ENCODE measurements around the gene DNAJB9. TPM values are rescaled to one million over a fixed set of nuclear protein-coding genes. Genes with fewer than 3 reads are reported as not detected.

Gene DNAJB9
- total RNA-seq, 1 experiment from 2014 or later, result 17.4 TPM

DNA sequence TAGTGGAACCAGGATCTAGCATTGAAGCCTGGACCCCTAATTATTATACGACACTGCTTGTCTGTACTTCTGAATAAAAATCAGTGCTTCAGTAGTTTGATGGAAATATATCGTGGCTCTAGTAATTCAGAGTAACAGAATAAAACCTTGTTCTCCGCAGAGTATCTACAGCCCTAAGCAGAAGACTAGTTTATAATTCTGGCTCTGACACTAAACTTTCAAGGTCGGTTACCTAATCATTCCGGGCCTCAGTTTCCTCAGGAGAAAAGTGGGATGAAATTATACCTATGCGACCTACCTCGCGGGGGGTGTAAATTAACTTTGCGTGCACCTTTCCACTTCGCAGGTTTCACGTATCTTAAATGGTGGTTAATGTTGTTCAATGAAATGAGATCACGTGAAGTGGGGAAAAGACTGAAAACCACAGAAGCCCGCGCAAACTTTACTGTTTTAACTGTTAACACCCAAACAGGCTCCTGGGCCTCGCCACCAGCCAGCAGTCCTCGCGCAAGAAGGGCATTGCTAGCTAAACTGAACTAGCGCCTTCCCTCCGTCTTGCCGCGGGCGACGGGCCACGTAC, 783 bp upstream of the DNAJB9 start:
- no peak for DNase-seq (ENCODE audit: low spot score)

GRCh38 chr7:108570146-108570755, 577 bp downstream of the DNAJB9 start:
- peak; percentile 32 for DNase-seq (ENCODE audit: low spot score)

GRCh38 chr7:108572480-108572879, 2.8 kb downstream of the DNAJB9 start:
- no peak for DNase-seq (ENCODE audit: low spot score)

GRCh38 chr7:108575156-108575555, 5.5 kb downstream of the DNAJB9 start:
- no peak for DNase-seq (ENCODE audit: low spot score)

DNA sequence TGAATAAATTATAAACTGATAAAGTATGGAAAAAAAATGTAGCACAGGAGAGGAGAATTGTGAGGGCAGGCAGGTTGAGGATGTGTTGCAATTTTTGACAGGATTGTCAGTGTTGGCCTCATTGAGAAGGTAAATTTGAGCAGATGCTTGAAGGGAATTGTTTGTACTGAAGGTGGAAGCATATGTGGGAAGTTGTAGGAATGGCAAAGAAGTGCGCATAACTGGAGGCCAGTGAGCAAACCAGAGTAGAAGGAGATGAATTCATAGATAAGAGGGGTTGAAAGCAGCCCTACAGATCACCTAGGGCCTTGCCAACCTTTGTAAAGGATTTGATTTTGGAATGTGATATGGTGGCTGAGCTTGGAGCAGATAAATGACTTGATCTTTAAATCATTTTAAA, 6.4 kb downstream of the DNAJB9 start:
- no peak for DNase-seq (ENCODE audit: low spot score)

GRCh38 chr7:108578937-108579336, 9.3 kb downstream of the DNAJB9 start:
- DNase-seq (ENCODE audit: low spot score), result no peak

GRCh38 chr7:108580298-108580697, 10.6 kb downstream of the DNAJB9 start:
- DNase-seq (ENCODE audit: low spot score), result no peak

- no peak for DNase-seq (ENCODE audit: low spot score)
These were observed 12.2 kb downstream of the DNAJB9 start for GRCh38 chr7:108581655-108582491.

- no peak for DNase-seq (ENCODE audit: low spot score)
These were observed 14.5 kb downstream of the DNAJB9 start for GRCh38 chr7:108584211-108584610.

- DNase-seq (ENCODE audit: low spot score), result no peak
These were observed 16.2 kb downstream of the DNAJB9 start for GRCh38 chr7:108585843-108586242.

- no peak for DNase-seq (ENCODE audit: low spot score)
These were observed 16.6 kb downstream of the DNAJB9 start for GRCh38 chr7:108586274-108586710.

- no peak for DNase-seq (ENCODE audit: low spot score)
These were observed 19.5 kb downstream of the DNAJB9 start for GRCh38 chr7:108589199-108589598.

DNA sequence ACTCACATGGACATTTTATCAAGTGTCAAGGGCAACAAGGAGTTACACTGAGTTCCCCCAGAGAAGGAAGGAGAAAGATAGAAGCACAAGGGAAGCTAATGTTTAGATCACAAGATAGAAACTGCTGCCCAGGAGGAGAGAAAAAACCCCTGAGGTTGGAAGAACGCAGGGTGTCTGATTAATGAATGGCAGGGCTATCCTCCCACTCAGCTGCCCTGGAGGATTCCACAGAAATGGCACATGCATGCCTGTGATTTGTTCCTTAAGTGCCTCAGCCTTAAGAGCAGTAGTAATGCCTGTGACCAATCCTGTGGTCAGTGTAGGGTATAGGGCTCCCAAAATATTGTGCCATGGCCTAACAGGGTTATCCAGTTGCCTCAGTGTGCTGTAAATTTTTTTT, 20.2 kb downstream of the DNAJB9 start:
- no peak for DNase-seq (ENCODE audit: low spot score)

GRCh38 chr7:108590606-108591005, 20.9 kb downstream of the DNAJB9 start:
- DNase-seq (ENCODE audit: low spot score), result no peak

DNA sequence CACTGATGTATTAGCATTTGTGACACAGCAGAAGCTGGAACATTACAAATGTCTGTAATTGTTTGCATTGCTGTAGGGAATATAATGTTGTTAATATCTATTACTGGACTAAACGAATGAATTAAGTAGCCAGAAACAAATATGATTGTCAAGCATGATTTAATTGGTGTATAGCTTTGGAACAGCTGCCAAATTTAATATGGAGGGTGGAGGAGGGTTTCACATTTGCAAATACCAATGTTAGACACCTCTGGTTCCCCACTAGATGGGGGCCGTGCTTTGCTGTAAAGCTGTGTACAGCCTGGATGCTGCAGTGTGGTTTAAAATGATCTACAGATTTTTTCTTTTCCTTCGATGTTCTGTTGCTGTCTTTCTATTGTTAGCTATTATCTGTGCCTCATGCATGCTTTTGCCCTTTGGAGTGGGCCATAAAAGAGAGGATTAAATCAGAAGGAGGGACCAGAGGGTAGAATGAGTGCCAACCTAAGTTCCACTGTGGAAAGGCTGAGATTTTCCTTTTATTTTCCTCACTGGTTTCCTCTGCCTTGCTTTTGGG, 23.1 kb downstream of the DNAJB9 start:
- peak; percentile 27 for DNase-seq (ENCODE audit: low spot score)

DNA sequence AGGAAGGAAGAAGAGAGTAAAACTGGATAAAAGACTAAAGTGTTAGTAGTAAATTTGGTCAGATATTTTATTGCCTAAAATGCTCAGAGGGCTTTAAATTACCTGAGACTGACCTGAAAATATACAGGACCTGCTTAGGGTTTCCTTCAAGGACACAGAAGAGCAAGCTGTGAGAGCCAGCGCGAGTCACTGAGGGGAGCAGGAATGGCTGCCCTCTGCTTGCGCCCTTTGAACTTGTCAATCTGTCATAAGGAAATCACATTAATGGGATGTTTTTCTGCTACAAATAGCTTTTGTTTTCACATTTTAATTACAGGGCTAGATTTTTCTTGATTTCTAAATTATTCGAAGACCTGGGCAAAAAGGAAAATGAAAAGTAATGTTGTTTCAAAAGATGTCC, 26.9 kb downstream of the DNAJB9 start:
- no peak for DNase-seq (ENCODE audit: low spot score)

GRCh38 chr7:108598153-108598552, 28.5 kb downstream of the DNAJB9 start:
- no peak for DNase-seq (ENCODE audit: low spot score)

GRCh38 chr7:108598914-108599580, 29.4 kb downstream of the DNAJB9 start:
- no peak for DNase-seq (ENCODE audit: low spot score)

DNA sequence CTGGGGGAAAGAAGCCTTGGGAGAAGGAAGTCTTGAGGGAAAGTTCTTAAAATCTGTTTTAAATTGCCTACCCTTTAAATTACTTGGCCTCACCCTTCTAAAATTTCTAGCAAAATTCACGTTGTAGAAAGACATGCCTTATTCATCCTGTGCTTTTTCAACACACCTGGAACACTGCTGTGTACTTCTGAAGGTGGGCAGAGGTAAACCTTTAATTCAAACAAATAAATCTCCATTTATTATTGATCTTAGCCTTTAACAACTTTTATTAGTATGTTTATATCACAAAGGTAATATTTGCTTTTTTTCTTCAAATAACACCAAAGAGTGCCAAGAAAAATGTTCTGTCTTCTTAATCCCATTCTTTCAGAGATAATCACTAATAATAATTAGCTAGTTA, 30.7 kb downstream of the DNAJB9 start:
- DNase-seq (ENCODE audit: low spot score), result no peak

- no peak for DNase-seq (ENCODE audit: low spot score)
These were observed 34.1 kb downstream of the DNAJB9 start for GRCh38 chr7:108603656-108604306.

- DNase-seq (ENCODE audit: low spot score), result no peak
These were observed 34.8 kb downstream of the DNAJB9 start for GRCh38 chr7:108604307-108605077.
